Measurements from ENCODE around the gene BLOC1S2.

GRCh38 chr10:100232101-100232500 is 54.4 kb downstream of the BLOC1S2 start:
- TF ChIP-seq CTCF (conservative IDR thresholded peaks at IDR 0.05 in 1 of 2, IDR thresholded peaks at IDR 0.05 in 1 of 2; ENCODE audit: low read depth in 1 of 2, low read length in 2 of 2), result no peak
- TF ChIP-seq EZH2 (IDR thresholded peaks at IDR 0.05; ENCODE audit: low read length, missing control alignments), result no peak

Data from fibroblast of lung (primary cell).